ENCODE results near the gene ROR2.

DNA sequence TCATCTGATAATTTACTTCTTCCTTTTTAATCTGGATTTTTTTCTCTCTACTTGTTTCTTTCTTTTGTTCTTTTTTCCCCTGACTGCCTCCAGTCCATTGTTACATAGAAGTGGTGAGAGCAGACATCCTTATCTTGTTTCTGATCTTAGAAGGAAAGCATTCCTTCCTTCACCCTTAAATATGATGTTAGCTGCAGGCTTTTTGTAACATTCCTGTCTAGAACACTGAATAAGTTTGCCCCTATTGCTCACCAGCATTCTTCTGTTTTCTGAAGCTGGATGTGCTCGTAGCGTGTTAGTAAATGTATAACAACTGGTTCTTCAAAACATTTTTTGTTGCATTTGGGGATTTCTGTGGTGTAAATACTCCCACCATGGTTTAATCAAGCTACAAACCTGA lies 389.7 kb downstream of the ROR2 start:
- TF ChIP-seq, protein P1, sequence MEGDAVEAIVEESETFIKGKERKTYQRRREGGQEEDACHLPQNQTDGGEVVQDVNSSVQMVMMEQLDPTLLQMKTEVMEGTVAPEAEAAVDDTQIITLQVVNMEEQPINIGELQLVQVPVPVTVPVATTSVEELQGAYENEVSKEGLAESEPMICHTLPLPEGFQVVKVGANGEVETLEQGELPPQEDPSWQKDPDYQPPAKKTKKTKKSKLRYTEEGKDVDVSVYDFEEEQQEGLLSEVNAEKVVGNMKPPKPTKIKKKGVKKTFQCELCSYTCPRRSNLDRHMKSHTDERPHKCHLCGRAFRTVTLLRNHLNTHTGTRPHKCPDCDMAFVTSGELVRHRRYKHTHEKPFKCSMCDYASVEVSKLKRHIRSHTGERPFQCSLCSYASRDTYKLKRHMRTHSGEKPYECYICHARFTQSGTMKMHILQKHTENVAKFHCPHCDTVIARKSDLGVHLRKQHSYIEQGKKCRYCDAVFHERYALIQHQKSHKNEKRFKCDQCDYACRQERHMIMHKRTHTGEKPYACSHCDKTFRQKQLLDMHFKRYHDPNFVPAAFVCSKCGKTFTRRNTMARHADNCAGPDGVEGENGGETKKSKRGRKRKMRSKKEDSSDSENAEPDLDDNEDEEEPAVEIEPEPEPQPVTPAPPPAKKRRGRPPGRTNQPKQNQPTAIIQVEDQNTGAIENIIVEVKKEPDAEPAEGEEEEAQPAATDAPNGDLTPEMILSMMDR (IDR thresholded peaks at IDR 0.05), result no peak
- TF ChIP-seq POLR2A (IDR thresholded peaks at IDR 0.05; ENCODE audit: low read depth), result no peak
- no peak for TF ChIP-seq POLR2AphosphoS5 (IDR thresholded peaks at IDR 0.05)
- no peak for TF ChIP-seq EP300 (IDR thresholded peaks at IDR 0.05)
